Esophagus muscularis mucosa (tissue), 3 donors: Measurements from ENCODE around the gene SIRPA.

Experiments used
- CTCF ChIP-seq, 3 experiments: fragments of 200-600 bp in 2 of 3; fragments of 450-650 bp in 1 of 3; sonication (generic) in 2 of 3; IDR thresholded peaks; one replicate each; pipeline ENCODE4 v1.5.1; 2017 to 2019; ENCODE audit warnings: antibody characterized with exemption in 3 of 3, mild to moderate bottlenecking in 2 of 3, moderate library complexity in 1 of 3
- POLR2A ChIP-seq: fragments of 450-650 bp; IDR thresholded peaks from one replicate; pipeline ENCODE4 v1.6.1; 2017; ENCODE audit warnings: antibody characterized with exemption, moderate library complexity, mild to moderate bottlenecking, low read depth
- POLR2AphosphoS5 ChIP-seq, 2 donors: sonication (generic); formaldehyde crosslinking; IDR thresholded peaks; one replicate each; pipeline ENCODE4 v1.6.1; 2017; ENCODE audit warnings: antibody characterized with exemption in 2 of 2

GRCh38 chr20:1890469-1891262 lies 4.5 kb upstream of the SIRPA start:
- TF ChIP-seq CTCF (IDR thresholded peaks at IDR 0.05) (no peak), POLR2A (no peak), POLR2AphosphoS5 (IDR thresholded peaks at IDR 0.05) (no peak)
